ENCODE measurements around the gene GSS. TPM values are rescaled to one million over a fixed set of nuclear protein-coding genes. Genes with fewer than 3 reads are reported as not detected.

The GSS gene
- total RNA-seq, 4 donors from 2014 or later = 28.0 to 47.6 (median 35.6) TPM

GRCh38 chr20:35002426-35003210 is 47.0 kb upstream of the GSS start:
- no peaks in the 10 kb centered on the region for H3K27me3 ChIP-seq
- no peak for ATAC-seq
- no peak overlapping the region for H3K4me3 ChIP-seq
- no peak overlapping the region for H3K27ac ChIP-seq
- TF ChIP-seq POLR2A (IDR thresholded peaks at IDR 0.05) (no peak), POLR2AphosphoS5 (IDR thresholded peaks at IDR 0.05) (no peak), EP300 (IDR thresholded peaks at IDR 0.05) (no peak), CTCF (IDR thresholded peaks at IDR 0.05) (no peak)
- peaks cover 0 to 97% of the 10 kb centered on the region in 2 donors for H3K36me3 ChIP-seq
- H3K4me1 ChIP-seq = peaks cover 0 to 6% (median 0%) of the 10 kb centered on the region in 3 donors
- H3K9me3 ChIP-seq = no peaks in the 10 kb centered on the region
- WGBS, 2 donors (ENCODE audit: low coverage in 1 of 2) = 40 to 81% methylated on average over 1 to 3 of the region's 10 CpGs

GRCh38 chr20:35001596-35002362 is 46.2 kb upstream of the GSS start:
- Histone ChIP-seq H3K27me3 (no peaks in the 10 kb centered on the region), H3K4me1 (peaks cover 0 to 14% (median 7%) of the 10 kb centered on the region in 3 donors), H3K36me3 (peaks cover 0 to 96% of the 10 kb centered on the region in 2 donors), H3K4me3 (no peak overlapping the region), H3K27ac (no peak overlapping the region), H3K9me3 (no peaks in the 10 kb centered on the region)
- no peak for ATAC-seq
- TF ChIP-seq EP300 (IDR thresholded peaks at IDR 0.05) (no peak), CTCF (IDR thresholded peaks at IDR 0.05) (no peak), POLR2A (IDR thresholded peaks at IDR 0.05) (no peak), POLR2AphosphoS5 (IDR thresholded peaks at IDR 0.05) (no peak)
- WGBS, 2 donors (ENCODE audit: low coverage in 1 of 2) = no CpG with 5 or more reads among the region's 15 CpGs

GRCh38 chr20:35000922-35001595 is 45.5 kb upstream of the GSS start:
- peaks cover 0 to 96% of the 10 kb centered on the region in 2 donors for H3K36me3 ChIP-seq
- no peak for TF ChIP-seq POLR2AphosphoS5 (IDR thresholded peaks at IDR 0.05)
- no peak for TF ChIP-seq POLR2A (IDR thresholded peaks at IDR 0.05)
- no peak for TF ChIP-seq CTCF (IDR thresholded peaks at IDR 0.05)
- TF ChIP-seq EP300 (IDR thresholded peaks at IDR 0.05) = no peak
- no peaks in the 10 kb centered on the region for H3K9me3 ChIP-seq
- no peak overlapping the region for H3K4me3 ChIP-seq
- peaks cover 0 to 16% (median 7%) of the 10 kb centered on the region in 3 donors for H3K4me1 ChIP-seq
- no peaks in the 10 kb centered on the region for H3K27me3 ChIP-seq
- 89% methylated on average over 8 of the region's 28 CpGs; no CpG with 5 or more reads in 1 of the 2 donors for WGBS, 2 donors (ENCODE audit: low coverage in 1 of 2)
- no peak for ATAC-seq
- H3K27ac ChIP-seq = no peak overlapping the region

- H3K4me3 ChIP-seq = no peak overlapping the region
- TF ChIP-seq POLR2A (IDR thresholded peaks at IDR 0.05) (no peak), CTCF (IDR thresholded peaks at IDR 0.05) (no peak), EP300 (IDR thresholded peaks at IDR 0.05) (no peak)
- peaks cover 0 to 96% of the 10 kb centered on the region in 2 donors for H3K36me3 ChIP-seq
- 66 to 90% methylated on average over 2 to 5 of the region's 28 CpGs for WGBS, 2 donors (ENCODE audit: low coverage in 1 of 2)
- peaks cover 0 to 16% (median 7%) of the 10 kb centered on the region in 3 donors for H3K4me1 ChIP-seq
- H3K9me3 ChIP-seq = no peaks in the 10 kb centered on the region
- ATAC-seq = no peak
- H3K27ac ChIP-seq = no peak overlapping the region
- H3K27me3 ChIP-seq = no peaks in the 10 kb centered on the region
Observed at GRCh38 chr20:35000311-35000921, 44.8 kb upstream of the GSS start.

Measured in gastroesophageal sphincter (tissue), 4 donors.